Neural cell (in vitro differentiated cells): ENCODE results near the gene PTPRD. TPM values are rescaled to one million over a fixed set of nuclear protein-coding genes. Genes with fewer than 3 reads are reported as not detected.

Experiments used
- H2AFZ ChIP-seq: fragments of 200-600, 300-800 bp; sonication (generic), shearing (Covaris generic); 2 replicates; pipeline ENCODE4 v1.6.0; 2014; ENCODE audit warnings: low read depth, mild to moderate bottlenecking, antibody characterized with exemption, low read length, moderate library complexity
- H3F3A ChIP-seq: fragments of 200-600 bp; shearing (Covaris generic); 2 replicates; pipeline ENCODE4 v1.6.1; 2016; ENCODE audit warnings: mild to moderate bottlenecking, moderate library complexity, mixed read lengths, antibody characterized with exemption, low read length; ENCODE audit not compliant: insufficient read depth, poor library complexity, severe bottlenecking
- H3K27ac ChIP-seq: fragments of 200-600, 300-800 bp; sonication (generic), shearing (Covaris generic); 2 replicates; pipeline ENCODE4 v1.5.1; 2014; ENCODE audit warnings: mild to moderate bottlenecking, low read length, moderate library complexity
- H3K27me3 ChIP-seq: fragments of 300-800, 200-600 bp; sonication (generic), shearing (Covaris generic); 2 replicates; pipeline ENCODE4 v1.6.0; 2014; ENCODE audit warnings: mild to moderate bottlenecking, low read depth, low read length, moderate library complexity; ENCODE audit not compliant: insufficient read depth
- H3K36me3 ChIP-seq: fragments of 300-800, 200-600 bp; sonication (generic), shearing (Covaris generic); 2 replicates; pipeline ENCODE4 v1.5.1; 2014; ENCODE audit warnings: mild to moderate bottlenecking, antibody characterized with exemption, low read length, moderate library complexity; ENCODE audit not compliant: insufficient read depth
- H3K4me2 ChIP-seq: fragments of 300-800, 200-600 bp; sonication (generic), shearing (Covaris generic); 2 replicates; pipeline ENCODE4 v1.6.0; 2014; ENCODE audit warnings: mild to moderate bottlenecking, low read length
- H3K4me3 ChIP-seq: fragments of 300-800, 200-600 bp; sonication (generic), shearing (Covaris generic); 2 replicates; pipeline ENCODE4 v1.5.1; 2014; ENCODE audit warnings: mild to moderate bottlenecking, low read length, moderate library complexity
- H3K79me2 ChIP-seq: fragments of 200-600 bp; shearing (Covaris generic); replicated peaks from 2 replicates; pipeline ENCODE4 v1.6.0; 2014; ENCODE audit warnings: mild to moderate bottlenecking, low read length, moderate library complexity; ENCODE audit not compliant: insufficient read depth
- H3K9ac ChIP-seq: fragments of 300-800, 200-600 bp; sonication (generic), shearing (Covaris generic); 2 replicates; pipeline ENCODE4 v1.6.1; 2016; ENCODE audit warnings: mild to moderate bottlenecking, low read length, mixed read lengths
- H3K9me2 ChIP-seq: fragments of 200-600 bp; shearing (Covaris generic); 2 replicates; pipeline ENCODE4 v1.6.1; 2016; ENCODE audit warnings: mild to moderate bottlenecking, low read length, mixed read lengths; ENCODE audit not compliant: insufficient read depth
- H3K9me3 ChIP-seq: fragments of 200-600, 300-800 bp; sonication (generic), shearing (Covaris generic); 2 replicates; pipeline ENCODE4 v1.6.1; 2016; ENCODE audit warnings: mild to moderate bottlenecking, mixed run types, low read length, moderate library complexity, mixed read lengths
- H4K20me1 ChIP-seq: fragments of 200-600 bp; shearing (Covaris generic); 2 replicates; pipeline ENCODE4 v1.6.1; 2016; ENCODE audit warnings: mild to moderate bottlenecking, mixed run types; ENCODE audit not compliant: insufficient read depth
- CTCF ChIP-seq: fragments of 450-650 bp; IDR thresholded peaks from 2 replicates; pipeline ENCODE4 v1.5.1; 2014; ENCODE audit warnings: antibody characterized with exemption, mild to moderate bottlenecking, moderate library complexity; ENCODE audit not compliant: poor library complexity, severe bottlenecking
- EP300 ChIP-seq: fragments of 450-650 bp; conservative IDR thresholded peaks from 2 replicates; pipeline ENCODE4 v1.6.1; 2014; ENCODE audit warnings: antibody characterized with exemption, mild to moderate bottlenecking, moderate library complexity; ENCODE audit not compliant: poor library complexity, severe bottlenecking
- EZH2 ChIP-seq: fragments of 200-600, 300-800 bp; shearing (Covaris generic), sonication (generic); IDR thresholded peaks from 2 replicates; pipeline ENCODE4 v1.6.1; 2014; ENCODE audit warnings: antibody characterized with exemption, low read length, borderline replicate concordance, mild to moderate bottlenecking; ENCODE audit not compliant: insufficient read depth, poor library complexity, severe bottlenecking
- MXI1 ChIP-seq: fragments of 450-650 bp; conservative IDR thresholded peaks from 2 replicates; pipeline ENCODE4 v1.6.1; 2014; ENCODE audit warnings: antibody characterized with exemption, mild to moderate bottlenecking; ENCODE audit not compliant: poor library complexity, severe bottlenecking
- POLR2AphosphoS5 ChIP-seq: IDR thresholded peaks from 2 replicates; pipeline ENCODE4 v1.6.1; 2012
- RAD21 ChIP-seq: fragments of 450-650 bp; conservative IDR thresholded peaks from 2 replicates; pipeline ENCODE4 v1.6.1; 2014; ENCODE audit warnings: antibody characterized with exemption, mild to moderate bottlenecking, moderate library complexity
- REST ChIP-seq: IDR thresholded peaks from 2 replicates; pipeline ENCODE4 v1.6.1; 2012; ENCODE audit warnings: borderline replicate concordance
- SMC3 ChIP-seq: fragments of 450-650 bp; conservative IDR thresholded peaks from 2 replicates; pipeline ENCODE4 v1.6.1; 2014; ENCODE audit warnings: antibody characterized with exemption, mild to moderate bottlenecking, moderate library complexity; ENCODE audit not compliant: poor library complexity
- TAF1 ChIP-seq: IDR thresholded peaks from 2 replicates; pipeline ENCODE4 v1.6.1; 2012; ENCODE audit warnings: low read depth
- polyA plus RNA-seq: library from polyadenylated mRNA; depleted of rRNA; stranded (reverse); fragments of >200 nt; gene quantifications from 2 replicates; pipeline ENCODE4 v1.2.3, GENCODE V29; 2014

PTPRD gene
- polyA plus RNA-seq, 1 donor from 2014 or later, result 143 TPM

GRCh38 chr9:8802242-8802641, 1810.6 kb downstream of the PTPRD start:
- Histone ChIP-seq H3K9me3 (no peaks in the 10 kb centered on the region), H2AFZ (no peak overlapping the region), H3K27me3 (no peaks in the 10 kb centered on the region), H3K4me3 (no peak overlapping the region), H3K27ac (no peak overlapping the region), H3K79me2 (peaks cover 32% of the 10 kb centered on the region), H3K9me2 (no peaks in the 10 kb centered on the region), H3K4me2 (no peak overlapping the region), H4K20me1 (no peaks in the 10 kb centered on the region), H3K9ac (no peak overlapping the region), H3F3A (no peaks in the 10 kb centered on the region), H3K36me3 (no peaks in the 10 kb centered on the region)
- TF ChIP-seq RAD21, result no peak
- no peak for TF ChIP-seq CTCF
- TF ChIP-seq SMC3, result no peak
- TF ChIP-seq MXI1, result no peak
- TF ChIP-seq REST, result no peak
- no peak for TF ChIP-seq EP300
- TF ChIP-seq POLR2AphosphoS5, result no peak
- TF ChIP-seq EZH2, result no peak
- no peak for TF ChIP-seq TAF1

- no peak overlapping the region for H3K9ac ChIP-seq
- TF ChIP-seq REST, result no peak
- TF ChIP-seq EZH2, result no peak
- TF ChIP-seq CTCF, result no peak
- TF ChIP-seq TAF1, result no peak
- TF ChIP-seq MXI1, result no peak
- TF ChIP-seq EP300, result no peak
- no peak for TF ChIP-seq SMC3
- TF ChIP-seq RAD21, result no peak
These were observed 1812.6 kb downstream of the PTPRD start for GRCh38 chr9:8800196-8800595.

More at GRCh38 chr9:8800196-8800595, 1812.6 kb downstream of the PTPRD start:
- Histone ChIP-seq H3K27me3 (no peaks in the 10 kb centered on the region), H3K4me3 (no peak overlapping the region), H2AFZ (no peak overlapping the region), H3K27ac (no peak overlapping the region), H4K20me1 (no peaks in the 10 kb centered on the region), H3K36me3 (no peaks in the 10 kb centered on the region), H3K79me2 (peaks cover 35% of the 10 kb centered on the region), H3K4me2 (no peak overlapping the region), H3K9me2 (no peaks in the 10 kb centered on the region), H3F3A (no peaks in the 10 kb centered on the region), H3K9me3 (no peaks in the 10 kb centered on the region)
